ENCODE results near the gene THSD4.

DNA sequence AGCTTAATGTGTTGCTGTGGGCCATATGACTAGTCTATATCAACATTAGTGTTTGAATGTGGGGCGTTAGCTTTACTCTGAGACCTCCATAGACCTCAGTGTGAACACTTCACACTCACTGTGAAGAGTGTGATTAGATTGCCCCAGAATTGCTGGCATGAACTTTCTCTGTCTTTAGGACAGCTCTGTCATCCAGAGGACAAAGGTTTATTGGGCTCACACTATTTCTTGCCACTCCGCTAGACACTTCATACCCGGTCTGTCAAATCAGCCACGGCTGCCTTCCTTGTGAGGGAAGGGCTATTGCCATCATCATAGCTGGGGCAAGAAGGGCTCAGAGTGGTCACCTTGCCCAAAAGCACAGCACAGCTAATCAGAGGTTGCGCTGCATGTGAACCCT is 378.3 kb downstream of the THSD4 start:
- TF ChIP-seq, protein P1, sequence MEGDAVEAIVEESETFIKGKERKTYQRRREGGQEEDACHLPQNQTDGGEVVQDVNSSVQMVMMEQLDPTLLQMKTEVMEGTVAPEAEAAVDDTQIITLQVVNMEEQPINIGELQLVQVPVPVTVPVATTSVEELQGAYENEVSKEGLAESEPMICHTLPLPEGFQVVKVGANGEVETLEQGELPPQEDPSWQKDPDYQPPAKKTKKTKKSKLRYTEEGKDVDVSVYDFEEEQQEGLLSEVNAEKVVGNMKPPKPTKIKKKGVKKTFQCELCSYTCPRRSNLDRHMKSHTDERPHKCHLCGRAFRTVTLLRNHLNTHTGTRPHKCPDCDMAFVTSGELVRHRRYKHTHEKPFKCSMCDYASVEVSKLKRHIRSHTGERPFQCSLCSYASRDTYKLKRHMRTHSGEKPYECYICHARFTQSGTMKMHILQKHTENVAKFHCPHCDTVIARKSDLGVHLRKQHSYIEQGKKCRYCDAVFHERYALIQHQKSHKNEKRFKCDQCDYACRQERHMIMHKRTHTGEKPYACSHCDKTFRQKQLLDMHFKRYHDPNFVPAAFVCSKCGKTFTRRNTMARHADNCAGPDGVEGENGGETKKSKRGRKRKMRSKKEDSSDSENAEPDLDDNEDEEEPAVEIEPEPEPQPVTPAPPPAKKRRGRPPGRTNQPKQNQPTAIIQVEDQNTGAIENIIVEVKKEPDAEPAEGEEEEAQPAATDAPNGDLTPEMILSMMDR (conservative IDR thresholded peaks at IDR 0.05) = no peak
- TF ChIP-seq ZFX (IDR thresholded peaks at IDR 0.05) = no peak

All from C4-2B (cell line).